ENCODE measurements around the gene NEK1.
A peak's percentile ranks its signal among the peaks of the same experiment; 100 is the strongest.
"Not testable (repeated sequence)": the region's sequence is repeated elsewhere in the genome, so short reads cannot be mapped to it uniquely, and the experiment has no call there.

NEK1 gene

GRCh38 chr4:169566021-169566818 is 46.2 kb downstream of the NEK1 start:
- Histone ChIP-seq H3K4me2 (ENCODE audit: low read depth, low read length) (no peak overlapping the region), H3K9me2 (replicated peaks; ENCODE audit: insufficient read depth, low read length) (no peaks in the 10 kb centered on the region), H3K9ac (ENCODE audit: low read length) (no peak overlapping the region), H3K27me3 (replicated peaks; ENCODE audit: insufficient read depth, low read length) (no peaks in the 10 kb centered on the region), H3K4me1 (ENCODE audit: low read length) (no peaks in the 10 kb centered on the region), H3K36me3 (replicated peaks; ENCODE audit: insufficient read depth, low read length) (no peaks in the 10 kb centered on the region), H3K9me3 (replicated peaks; ENCODE audit: insufficient read depth, low read length) (no peaks in the 10 kb centered on the region), H3K4me3 (ENCODE audit: low read length) (no peak overlapping the region), H3F3A (ENCODE audit: insufficient read depth, low read length) (no peaks in the 10 kb centered on the region), H3K79me2 (ENCODE audit: low read length) (no peaks in the 10 kb centered on the region), H3K27ac (ENCODE audit: low read length) (no peak overlapping the region), H4K20me1 (ENCODE audit: insufficient read depth, low read length) (no peaks in the 10 kb centered on the region), H2AFZ (ENCODE audit: low read length) (no peak overlapping the region)
- no peak for TF ChIP-seq EZH2 (optimal IDR thresholded peaks at IDR 0.05; ENCODE audit: low read depth, low read length)
- peak; percentile 69 for TF ChIP-seq CTCF (IDR thresholded peaks at IDR 0.05; ENCODE audit: low read length)
- DNase-seq: peak; percentile 61

- TF ChIP-seq EZH2phosphoT487 (IDR thresholded peaks at IDR 0.05; ENCODE audit: low read length) (no peak), EZH2 (optimal IDR thresholded peaks at IDR 0.05; ENCODE audit: low read depth, low read length) (no peak), CTCF (IDR thresholded peaks at IDR 0.05; ENCODE audit: low read length) (no peak)
- Histone ChIP-seq H3K27me3 (replicated peaks; ENCODE audit: insufficient read depth, low read length) (no peaks in the 10 kb centered on the region), H3K9me3 (replicated peaks; ENCODE audit: insufficient read depth, low read length) (no peaks in the 10 kb centered on the region), H2AFZ (ENCODE audit: low read length) (no peak overlapping the region), H4K20me1 (ENCODE audit: insufficient read depth, low read length) (no peaks in the 10 kb centered on the region), H3F3A (ENCODE audit: insufficient read depth, low read length) (no peaks in the 10 kb centered on the region), H3K79me2 (ENCODE audit: low read length) (no peaks in the 10 kb centered on the region), H3K9me2 (replicated peaks; ENCODE audit: insufficient read depth, low read length) (no peaks in the 10 kb centered on the region), H3K9ac (ENCODE audit: low read length) (no peak overlapping the region), H3K4me2 (ENCODE audit: low read depth, low read length) (no peak overlapping the region), H3K36me3 (replicated peaks; ENCODE audit: insufficient read depth, low read length) (no peaks in the 10 kb centered on the region), H3K27ac (ENCODE audit: low read length) (no peak overlapping the region), H3K4me3 (ENCODE audit: low read length) (no peak overlapping the region), H3K4me1 (ENCODE audit: low read length) (no peaks in the 10 kb centered on the region)
- no peak for DNase-seq
Observed at GRCh38 chr4:169565606-169566005, 46.8 kb downstream of the NEK1 start.

GRCh38 chr4:169557061-169557636 is 55.2 kb downstream of the NEK1 start:
- no peak overlapping the region for H2AFZ ChIP-seq (ENCODE audit: low read length)
- H3K36me3 ChIP-seq (replicated peaks; ENCODE audit: insufficient read depth, low read length): no peaks in the 10 kb centered on the region
- no peaks in the 10 kb centered on the region for H3K9me3 ChIP-seq (replicated peaks; ENCODE audit: insufficient read depth, low read length)
- H3K9ac ChIP-seq (ENCODE audit: low read length): no peak overlapping the region
- no peak overlapping the region for H3K4me3 ChIP-seq (ENCODE audit: low read length)
- H4K20me1 ChIP-seq (ENCODE audit: insufficient read depth, low read length): no peaks in the 10 kb centered on the region
- no peak for TF ChIP-seq EZH2 (optimal IDR thresholded peaks at IDR 0.05; ENCODE audit: low read depth, low read length)
- no peak for TF ChIP-seq EZH2phosphoT487 (IDR thresholded peaks at IDR 0.05; ENCODE audit: low read length)
- no peak for TF ChIP-seq CTCF (IDR thresholded peaks at IDR 0.05; ENCODE audit: low read length)
- no peak overlapping the region for H3K4me2 ChIP-seq (ENCODE audit: low read depth, low read length)
- H3F3A ChIP-seq (ENCODE audit: insufficient read depth, low read length): no peaks in the 10 kb centered on the region
- no peak for DNase-seq
- H3K4me1 ChIP-seq (ENCODE audit: low read length): no peaks in the 10 kb centered on the region
- H3K79me2 ChIP-seq (ENCODE audit: low read length): no peaks in the 10 kb centered on the region
- no peaks in the 10 kb centered on the region for H3K27me3 ChIP-seq (replicated peaks; ENCODE audit: insufficient read depth, low read length)
- H3K27ac ChIP-seq (ENCODE audit: low read length): no peak overlapping the region
- no peaks in the 10 kb centered on the region for H3K9me2 ChIP-seq (replicated peaks; ENCODE audit: insufficient read depth, low read length)

- not testable (repeated sequence) for DNase-seq; H3K4me3 ChIP-seq (ENCODE audit: low read length); H3K4me1 ChIP-seq (ENCODE audit: low read length); H3K9me2 ChIP-seq (replicated peaks; ENCODE audit: insufficient read depth, low read length); H3K9me3 ChIP-seq (replicated peaks; ENCODE audit: insufficient read depth, low read length); H3F3A ChIP-seq (ENCODE audit: insufficient read depth, low read length); H3K36me3 ChIP-seq (replicated peaks; ENCODE audit: insufficient read depth, low read length); H4K20me1 ChIP-seq (ENCODE audit: insufficient read depth, low read length); H3K9ac ChIP-seq (ENCODE audit: low read length); H3K27ac ChIP-seq (ENCODE audit: low read length); H2AFZ ChIP-seq (ENCODE audit: low read length); H3K79me2 ChIP-seq (ENCODE audit: low read length); H3K4me2 ChIP-seq (ENCODE audit: low read depth, low read length); H3K27me3 ChIP-seq (replicated peaks; ENCODE audit: insufficient read depth, low read length)
Observed at GRCh38 chr4:169546548-169546947, 65.8 kb downstream of the NEK1 start.

Data from MM.1S (cell line).